NB4 (cell line): ENCODE measurements around the gene NAGK.
A peak's percentile ranks its signal among the peaks of the same experiment; 100 is the strongest.
"Not testable (repeated sequence)": the region's sequence is repeated elsewhere in the genome, so short reads cannot be mapped to it uniquely, and the experiment has no call there.

Experiments used
- DNase-seq: peaks from one replicate; pipeline ENCODE4 v3.0.0; 2010; ENCODE audit warnings: low read depth
- H3K4me3 ChIP-seq: one replicate; pipeline ENCODE4 v1.5.1; 2011; ENCODE audit warnings: mild to moderate bottlenecking, low read depth, low read length, moderate library complexity
- MAX ChIP-seq: IDR thresholded peaks from 2 replicates; pipeline ENCODE4 v1.6.1; 2011; ENCODE audit warnings: low read depth, low read length
- MYC ChIP-seq: IDR thresholded peaks from 2 replicates; pipeline ENCODE4 v1.6.1; 2011; ENCODE audit warnings: low read depth, low read length
- POLR2A ChIP-seq: IDR thresholded peaks from 2 replicates; pipeline ENCODE4 v1.6.1; 2011; ENCODE audit warnings: mild to moderate bottlenecking; ENCODE audit not compliant: insufficient read length; ENCODE audit errors: extremely low read depth
- TF ChIP-seq, protein P1 (sequence below): IDR thresholded peaks from one replicate; pipeline ENCODE4 v1.5.1; 2012; ENCODE audit warnings: low read depth, low read length

The NAGK gene

GRCh38 chr2:71045865-71046548 is 22.4 kb upstream of the NAGK start:
- DNase-seq = peak; percentile 68

DNA sequence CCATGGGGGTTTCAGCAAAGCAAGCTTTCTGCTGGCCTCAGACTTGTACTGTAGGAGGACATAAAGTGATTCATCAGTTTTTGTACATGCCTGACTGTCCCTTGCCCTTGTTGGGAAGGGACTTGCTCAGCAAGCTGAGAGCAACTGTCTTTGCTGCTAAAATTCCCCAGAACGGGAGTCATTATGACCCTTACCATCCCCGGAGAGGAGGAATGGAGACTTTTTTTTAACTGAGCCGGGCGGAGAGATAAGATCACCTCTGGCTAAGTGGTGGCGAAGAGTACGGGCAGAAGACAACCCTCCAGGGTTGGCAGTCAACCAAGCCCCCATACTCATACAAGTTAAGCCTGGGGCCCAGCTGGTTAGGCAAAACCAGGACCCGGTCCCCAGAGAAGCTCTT is 20.4 kb upstream of the NAGK start:
- no peak for DNase-seq
- TF ChIP-seq, protein P1, sequence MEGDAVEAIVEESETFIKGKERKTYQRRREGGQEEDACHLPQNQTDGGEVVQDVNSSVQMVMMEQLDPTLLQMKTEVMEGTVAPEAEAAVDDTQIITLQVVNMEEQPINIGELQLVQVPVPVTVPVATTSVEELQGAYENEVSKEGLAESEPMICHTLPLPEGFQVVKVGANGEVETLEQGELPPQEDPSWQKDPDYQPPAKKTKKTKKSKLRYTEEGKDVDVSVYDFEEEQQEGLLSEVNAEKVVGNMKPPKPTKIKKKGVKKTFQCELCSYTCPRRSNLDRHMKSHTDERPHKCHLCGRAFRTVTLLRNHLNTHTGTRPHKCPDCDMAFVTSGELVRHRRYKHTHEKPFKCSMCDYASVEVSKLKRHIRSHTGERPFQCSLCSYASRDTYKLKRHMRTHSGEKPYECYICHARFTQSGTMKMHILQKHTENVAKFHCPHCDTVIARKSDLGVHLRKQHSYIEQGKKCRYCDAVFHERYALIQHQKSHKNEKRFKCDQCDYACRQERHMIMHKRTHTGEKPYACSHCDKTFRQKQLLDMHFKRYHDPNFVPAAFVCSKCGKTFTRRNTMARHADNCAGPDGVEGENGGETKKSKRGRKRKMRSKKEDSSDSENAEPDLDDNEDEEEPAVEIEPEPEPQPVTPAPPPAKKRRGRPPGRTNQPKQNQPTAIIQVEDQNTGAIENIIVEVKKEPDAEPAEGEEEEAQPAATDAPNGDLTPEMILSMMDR = no peak
- TF ChIP-seq POLR2A (no peak), MAX (no peak), MYC (no peak)
- no peak overlapping the region for H3K4me3 ChIP-seq

More at GRCh38 chr2:71045865-71046548, 22.4 kb upstream of the NAGK start:
- H3K4me3 ChIP-seq = no peak overlapping the region
- TF ChIP-seq MAX (no peak), MYC (no peak), POLR2A (no peak)
- TF ChIP-seq, protein P1 = no peak

- not testable (repeated sequence) for H3K4me3 ChIP-seq, DNase-seq
Observed at GRCh38 chr2:71049704-71050360, 18.6 kb upstream of the NAGK start.

DNA sequence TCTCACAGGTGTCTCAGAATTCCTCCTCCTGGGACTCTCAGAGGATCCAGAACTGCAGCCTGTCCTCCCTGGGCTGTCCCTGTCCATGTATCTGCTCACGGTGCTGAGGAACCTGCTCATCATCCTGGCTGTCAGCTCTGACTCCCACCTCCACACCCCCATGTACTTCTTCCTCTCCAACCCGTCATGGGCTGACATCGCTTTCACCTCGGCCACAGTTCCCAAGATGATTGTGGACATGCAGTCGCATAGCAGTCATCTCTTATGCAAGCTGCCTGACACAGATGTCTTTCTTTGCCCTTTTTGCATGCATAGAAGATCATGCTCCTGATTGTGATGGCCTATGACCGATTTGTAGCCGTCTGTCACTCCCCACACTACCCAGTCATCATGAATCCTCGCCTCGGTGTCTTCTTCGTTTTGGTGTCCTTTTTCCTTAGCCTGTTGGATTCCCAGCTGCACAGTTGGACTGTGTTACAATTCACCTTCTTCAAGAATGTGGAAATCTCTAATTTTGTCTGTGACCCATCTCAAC is 13.2 kb upstream of the NAGK start:
- not testable (repeated sequence) for H3K4me3 ChIP-seq, DNase-seq

DNA sequence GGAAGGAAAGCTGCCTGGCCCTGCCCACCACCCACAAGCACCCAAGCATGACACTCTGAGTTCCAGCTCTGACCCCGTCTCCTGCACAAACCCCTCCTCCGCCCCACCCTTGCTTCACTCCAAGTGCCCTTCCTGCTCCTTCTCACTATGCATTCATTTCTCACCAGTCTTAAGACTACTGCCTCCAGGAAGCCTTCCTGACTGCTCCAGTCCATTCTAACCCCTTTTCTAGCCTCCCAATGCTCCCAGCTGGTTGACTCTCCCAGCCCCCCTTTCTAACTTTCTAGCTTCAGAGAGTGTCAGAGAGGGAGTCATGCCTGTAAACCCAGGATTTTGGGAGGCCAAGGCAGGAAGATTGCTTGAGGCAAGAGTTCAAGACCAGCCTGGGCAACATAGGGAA is 8.2 kb upstream of the NAGK start:
- no peak overlapping the region for H3K4me3 ChIP-seq
- no peak for TF ChIP-seq MYC
- no peak for TF ChIP-seq POLR2A
- no peak for TF ChIP-seq MAX
- TF ChIP-seq, protein P1 = no peak
- no peak for DNase-seq

- TF ChIP-seq MAX (no peak), POLR2A (no peak), MYC (no peak)
- TF ChIP-seq, protein P1 = no peak
- no peak for DNase-seq
- H3K4me3 ChIP-seq = no peak overlapping the region
Observed at GRCh38 chr2:71060871-71061270, 7.6 kb upstream of the NAGK start.

GRCh38 chr2:71063216-71063615 is 5.2 kb upstream of the NAGK start:
- DNase-seq = no peak
- H3K4me3 ChIP-seq = no peak overlapping the region
- TF ChIP-seq, protein P1 = no peak
- TF ChIP-seq POLR2A = no peak
- no peak for TF ChIP-seq MYC
